AG09319 (cell line): ENCODE results near the gene TRIM52.

Experiments
- DNase-seq: peaks from one replicate; pipeline ENCODE4 v3.0.0-alpha.2; 2010; ENCODE audit warnings: low read depth; ENCODE audit errors: extremely low read depth
- CTCF ChIP-seq: IDR thresholded peaks from 2 replicates; pipeline ENCODE4 v1.5.1; 2011; ENCODE audit warnings: low read depth, mild to moderate bottlenecking, inconsistent platforms, low read length, moderate library complexity

TRIM52 gene

DNA sequence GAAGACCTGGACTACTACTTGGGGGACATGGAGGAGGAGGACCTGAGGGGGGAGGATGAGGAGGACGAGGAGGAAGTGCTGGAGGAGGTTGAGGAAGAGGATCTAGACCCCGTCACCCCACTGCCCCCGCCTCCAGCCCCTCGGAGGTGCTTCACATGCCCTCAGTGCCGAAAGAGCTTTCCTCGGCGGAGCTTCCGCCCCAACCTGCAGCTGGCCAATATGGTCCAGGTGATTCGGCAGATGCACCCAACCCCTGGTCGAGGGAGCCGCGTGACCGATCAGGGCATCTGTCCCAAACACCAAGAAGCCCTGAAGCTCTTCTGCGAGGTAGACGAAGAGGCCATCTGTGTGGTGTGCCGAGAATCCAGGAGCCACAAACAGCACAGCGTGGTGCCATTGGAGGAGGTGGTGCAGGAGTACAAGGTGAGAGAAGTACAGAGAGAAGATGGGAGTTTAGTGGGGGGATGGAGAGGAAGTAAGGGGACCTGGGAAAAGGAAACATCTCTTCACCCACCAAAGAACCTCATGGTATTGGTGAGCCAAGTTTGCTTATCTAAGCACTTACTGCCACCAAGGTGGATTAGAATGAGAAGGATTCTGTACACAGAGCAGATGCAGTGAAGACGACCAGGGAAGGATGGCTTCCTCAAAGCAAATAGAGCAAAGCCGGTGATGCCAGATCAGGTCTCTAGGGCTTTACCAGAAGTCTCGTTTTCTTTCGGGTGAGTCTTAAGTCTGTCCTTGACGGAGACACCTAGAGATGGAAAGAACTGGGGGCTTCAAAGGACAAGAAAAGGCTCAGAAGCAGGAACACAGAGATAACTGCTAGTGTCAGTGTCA is 36.3 kb downstream of the TRIM52 start:
- DNase-seq = no peak
- no peak for TF ChIP-seq CTCF

- DNase-seq = no peak
- no peak for TF ChIP-seq CTCF
Measured at GRCh38 chr5:181223729-181224389, 37.1 kb downstream of the TRIM52 start.

DNA sequence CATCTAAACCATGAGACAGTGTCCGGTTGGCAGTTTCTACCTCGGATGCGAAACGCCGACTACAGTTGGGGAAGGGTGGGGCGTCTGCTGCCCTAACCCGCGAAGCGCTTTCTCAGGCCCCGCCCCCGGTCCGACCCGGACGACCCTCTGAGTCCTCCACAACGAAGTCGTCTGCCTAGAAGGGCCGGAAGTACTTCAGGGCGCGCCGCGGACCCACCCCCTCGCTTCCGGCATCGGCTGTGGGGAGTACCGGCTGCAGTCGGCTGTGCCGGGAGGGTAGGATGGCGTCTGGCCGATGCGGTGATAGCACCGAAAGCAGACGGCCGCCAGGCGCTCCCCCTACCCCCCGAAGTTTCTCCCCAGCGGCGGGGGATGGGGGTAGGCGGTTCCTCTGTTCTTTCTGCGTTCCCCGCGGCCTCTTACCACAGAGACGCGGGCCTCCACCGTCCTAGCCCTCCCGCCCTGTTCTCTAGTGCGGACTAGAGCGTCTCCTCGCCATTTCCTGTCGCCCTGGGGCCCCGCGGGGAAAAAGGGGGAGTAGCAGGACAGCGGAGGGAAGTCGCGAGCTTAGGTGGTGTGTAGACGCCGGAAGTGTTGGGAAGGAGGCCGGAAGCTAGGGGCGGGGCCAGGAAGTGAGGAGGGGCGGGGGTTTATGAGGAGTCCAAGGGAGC is 37.8 kb downstream of the TRIM52 start, which contains the start of gene TRIM41:
TRIM41 (plus strand) TSS at position 224 of the 671 bp plus-strand sequence. CDS start 719 bp downstream, outside the sequence.
- peak; percentile 97 for DNase-seq
- no peak for TF ChIP-seq CTCF

GRCh38 chr5:181222630-181223057 is 38.3 kb downstream of the TRIM52 start:
- DNase-seq = no peak

DNA sequence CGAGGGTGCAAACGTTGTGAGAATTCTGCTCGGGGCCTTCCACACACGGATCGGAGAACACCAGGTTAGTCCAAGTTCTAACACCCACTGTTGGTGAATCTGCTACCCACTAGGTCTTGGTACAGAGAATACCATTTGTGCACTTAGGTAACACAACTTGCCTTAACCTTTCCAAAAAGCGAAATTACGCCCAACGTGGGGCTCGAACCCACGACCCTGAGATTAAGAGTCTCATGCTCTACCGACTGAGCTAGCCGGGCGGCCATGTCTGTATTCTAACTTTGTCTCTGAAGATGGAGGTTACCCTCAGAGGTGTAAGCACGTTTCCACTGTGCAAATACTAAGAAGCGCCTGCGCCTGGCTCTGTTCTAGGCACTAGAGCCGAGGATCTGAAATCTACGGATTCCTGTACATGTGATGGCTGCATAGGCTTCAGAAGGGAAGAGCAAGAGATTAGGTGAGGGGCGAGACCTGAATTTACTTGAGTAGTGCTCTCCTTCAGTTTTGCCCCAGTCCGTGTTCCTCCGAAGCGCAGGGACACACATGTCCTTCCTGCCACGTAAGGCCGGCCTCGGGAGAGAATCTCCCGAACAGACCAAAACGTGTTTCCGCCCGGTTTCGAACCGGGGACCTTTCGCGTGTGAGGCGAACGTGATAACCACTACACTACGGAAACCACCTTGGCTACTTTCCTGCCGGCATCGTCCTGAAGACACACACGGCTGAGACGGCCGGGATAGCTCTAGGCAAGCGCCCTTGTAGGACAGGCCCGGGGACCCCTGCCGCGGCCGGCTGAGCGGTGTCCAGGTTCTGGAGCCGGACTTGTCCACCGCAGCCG is 38.9 kb downstream of the TRIM52 start:
- TF ChIP-seq CTCF = no peak
- peak; percentile 93 for DNase-seq

More at GRCh38 chr5:181222630-181223057, 38.3 kb downstream of the TRIM52 start:
- TF ChIP-seq CTCF = no peak

DNA sequence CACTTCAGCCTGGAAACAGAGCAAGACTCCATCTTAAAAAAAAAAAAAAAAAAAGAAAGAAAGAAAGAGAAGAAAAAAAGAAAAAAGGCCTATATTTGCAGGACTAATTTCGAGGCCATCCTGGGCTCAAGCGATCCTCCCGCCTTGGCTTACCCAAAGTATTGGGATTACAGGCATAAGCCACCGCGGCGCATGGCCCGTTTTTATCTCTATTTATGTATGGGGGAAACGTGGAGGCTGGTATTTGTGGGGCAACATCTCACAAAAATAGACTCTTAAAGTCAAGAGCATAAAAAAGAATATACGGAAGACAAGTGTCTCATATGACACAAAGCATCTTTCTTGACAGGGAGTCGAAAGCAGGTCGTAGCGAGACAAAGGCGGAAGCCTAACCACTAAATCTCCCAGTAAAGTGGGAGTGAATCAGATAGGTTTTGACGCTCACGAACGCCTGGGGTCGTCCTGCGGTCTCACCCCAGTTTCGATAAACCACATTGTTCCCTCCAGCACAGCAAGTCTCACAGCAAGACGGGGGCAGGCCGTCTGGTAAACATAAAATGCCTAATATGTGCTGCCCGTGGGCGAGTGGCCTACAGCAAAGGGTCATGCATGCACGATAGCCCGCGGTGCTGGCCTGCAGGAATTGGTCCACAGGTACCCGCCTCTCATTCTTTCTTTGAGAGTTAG is 39.7 kb downstream of the TRIM52 start:
- DNase-seq = no peak
- no peak for TF ChIP-seq CTCF
